WTC11 (cell line): ENCODE measurements around the gene RPEL1. TPM values are rescaled to one million over a fixed set of nuclear protein-coding genes. Genes with fewer than 3 reads are reported as not detected.

Experiments used
- total RNA-seq: library from RNA; stranded (reverse); gene quantifications from 3 replicates; pipeline ENCODE4 v1.2.3, GENCODE V29; 2021

The RPEL1 gene
- total RNA-seq, 1 experiment from 2014 or later: 0.09 TPM

Other genes starting within 250 kb of the RPEL1 start
- 67.5 to 76.1 TPM (median 72.3 TPM) in 3 replicates for gene NT5C2, start 52.6 kb upstream of the RPEL1 start, total RNA-seq
- gene INA, start 31.3 kb downstream of the RPEL1 start, total RNA-seq: 16.6 to 20.3 TPM (median 17.3 TPM) in 3 replicates
- gene PCGF6, start 105.3 kb downstream of the RPEL1 start, total RNA-seq: 17.3 to 19.2 TPM (median 17.9 TPM) in 3 replicates
- 11.1 to 14.9 TPM (median 12.0 TPM) in 3 replicates for gene TAF5, start 122.1 kb downstream of the RPEL1 start, total RNA-seq
- 284 to 307 TPM (median 305 TPM) in 3 replicates for gene ATP5MK, start 150.6 kb downstream of the RPEL1 start, total RNA-seq
- gene PDCD11, start 150.7 kb downstream of the RPEL1 start, total RNA-seq: 63.5 to 78.8 TPM (median 64.4 TPM) in 3 replicates
- 1.8 to 2.4 TPM (median 1.9 TPM) in 3 replicates for gene CALHM2, start 206.5 kb downstream of the RPEL1 start, total RNA-seq
- gene CALHM1, start 213.0 kb downstream of the RPEL1 start, total RNA-seq: 0.30 to 0.55 TPM (median 0.39 TPM) in 3 replicates
- 0.13 to 0.18 TPM (median 0.16 TPM) in 3 replicates for gene CALHM3, start 233.4 kb downstream of the RPEL1 start, total RNA-seq
- 0.66 to 1.2 TPM (median 0.99 TPM) in 3 replicates for gene NEURL1, start 247.8 kb downstream of the RPEL1 start, total RNA-seq